ENCODE results near the gene TSPAN31. TPM values are rescaled to one million over a fixed set of nuclear protein-coding genes. Genes with fewer than 3 reads are reported as not detected.
"Not testable (repeated sequence)": the region's sequence is repeated elsewhere in the genome, so short reads cannot be mapped to it uniquely, and the experiment has no call there.

Gene TSPAN31
- total and polyA plus RNA-seq, 10 donors: 16.9 to 93.1 (median 29.0) TPM

DNA sequence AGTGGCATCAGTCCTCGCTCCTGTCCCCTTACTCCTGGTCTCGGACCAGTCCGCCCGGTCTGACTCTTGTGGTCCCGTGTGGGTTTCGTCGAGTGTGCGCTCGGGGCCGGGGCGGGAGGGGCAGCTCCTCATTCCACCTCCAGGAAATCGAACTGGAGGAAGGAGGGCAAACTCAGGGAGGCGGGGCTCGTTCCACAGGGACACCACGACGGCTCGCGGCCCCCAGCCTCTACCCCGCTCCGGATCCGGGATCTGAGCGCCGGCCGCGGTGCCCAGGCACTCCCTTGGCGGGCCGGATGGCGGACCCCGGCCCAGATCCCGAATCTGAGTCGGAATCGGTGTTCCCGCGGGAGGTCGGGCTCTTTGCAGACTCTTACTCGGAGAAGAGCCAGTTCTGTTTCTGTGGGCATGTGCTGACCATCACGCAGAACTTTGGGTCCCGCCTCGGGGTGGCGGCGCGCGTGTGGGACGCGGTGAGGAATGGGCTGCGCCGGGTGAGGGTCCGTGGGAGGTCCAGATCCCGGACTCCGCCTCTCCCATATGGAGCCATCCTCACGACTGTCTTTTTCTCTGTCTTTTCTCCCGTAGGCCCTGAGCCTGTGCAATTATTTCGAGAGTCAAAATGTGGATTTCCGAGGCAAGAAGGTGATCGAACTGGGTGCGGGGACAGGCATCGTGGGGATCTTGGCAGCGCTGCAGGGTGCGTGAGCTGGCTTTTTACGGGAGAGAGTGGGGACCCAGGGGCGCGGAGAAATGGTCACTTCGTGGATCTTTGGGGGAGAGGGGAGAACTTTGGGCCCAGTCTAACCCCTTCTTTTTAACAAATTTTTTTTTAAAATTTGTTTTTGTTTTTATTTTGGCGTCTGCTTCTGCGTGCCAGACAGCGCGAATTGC, 27.8 kb downstream of the TSPAN31 start, which contains the start of gene EEF1AKMT3:
TSS of gene EEF1AKMT3 (plus strand) at position 186 of the 894 bp plus-strand sequence. CDS start at position 297, 111 bp downstream.
- intact Hi-C loops (cut with DNase I; ENCODE audit: low total_unique reads): no loop called here
- Histone ChIP-seq H3K27ac (peak within 1 kb of the TSS; percentile 70 to 93 (median 90)), H3K4me3 (peak within 1 kb of the TSS; percentile 66 to 94 (median 82)), H3K9me3 (no peaks in the 10 kb centered on the region), H3K27me3 (replicated peaks in 1 of 7) (no peaks in the 10 kb centered on the region), H3K4me1 (peaks cover 6 to 35% (median 23%) of the 10 kb centered on the region in 6 donors), H3K36me3 (peaks cover 0 to 28% (median 1%) of the 10 kb centered on the region in 6 donors)
- TF ChIP-seq POLR2A (IDR thresholded peaks at IDR 0.05) (no peak), POLR2AphosphoS5 (IDR thresholded peaks at IDR 0.05) (no peak)
- TF ChIP-seq, protein P1, sequence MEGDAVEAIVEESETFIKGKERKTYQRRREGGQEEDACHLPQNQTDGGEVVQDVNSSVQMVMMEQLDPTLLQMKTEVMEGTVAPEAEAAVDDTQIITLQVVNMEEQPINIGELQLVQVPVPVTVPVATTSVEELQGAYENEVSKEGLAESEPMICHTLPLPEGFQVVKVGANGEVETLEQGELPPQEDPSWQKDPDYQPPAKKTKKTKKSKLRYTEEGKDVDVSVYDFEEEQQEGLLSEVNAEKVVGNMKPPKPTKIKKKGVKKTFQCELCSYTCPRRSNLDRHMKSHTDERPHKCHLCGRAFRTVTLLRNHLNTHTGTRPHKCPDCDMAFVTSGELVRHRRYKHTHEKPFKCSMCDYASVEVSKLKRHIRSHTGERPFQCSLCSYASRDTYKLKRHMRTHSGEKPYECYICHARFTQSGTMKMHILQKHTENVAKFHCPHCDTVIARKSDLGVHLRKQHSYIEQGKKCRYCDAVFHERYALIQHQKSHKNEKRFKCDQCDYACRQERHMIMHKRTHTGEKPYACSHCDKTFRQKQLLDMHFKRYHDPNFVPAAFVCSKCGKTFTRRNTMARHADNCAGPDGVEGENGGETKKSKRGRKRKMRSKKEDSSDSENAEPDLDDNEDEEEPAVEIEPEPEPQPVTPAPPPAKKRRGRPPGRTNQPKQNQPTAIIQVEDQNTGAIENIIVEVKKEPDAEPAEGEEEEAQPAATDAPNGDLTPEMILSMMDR (IDR thresholded peaks at IDR 0.05 in 8 of 11, conservative IDR thresholded peaks at IDR 0.05 in 3 of 11): peak in 1 of 11 experiments; percentile 10
- WGBS, 5 donors: 2 to 6% (median 3%) methylated on average over 32 to 67 of the region's 67 CpGs
- DNase-seq: peak; percentile 90

DNA sequence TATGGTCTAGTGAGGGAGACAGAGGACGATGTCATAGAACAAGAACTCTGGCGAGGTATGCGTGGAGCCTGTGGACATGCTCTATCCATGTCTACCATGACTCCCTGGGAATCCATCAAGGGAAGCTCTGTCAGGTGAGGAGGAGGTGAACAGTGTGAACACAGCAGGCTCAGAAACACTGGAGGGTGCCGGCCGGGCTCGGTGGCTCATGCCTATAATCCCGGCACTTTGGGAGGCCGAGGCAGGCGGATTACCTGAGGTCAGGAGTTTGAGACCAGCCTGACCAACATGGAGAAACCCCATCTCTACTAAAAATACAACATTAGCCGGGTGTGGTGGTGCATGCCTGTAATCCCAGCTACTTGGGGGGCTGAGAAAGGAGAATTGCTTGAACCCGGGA, 29.8 kb downstream of the TSPAN31 start:
- 92 to 98% (median 95%) methylated on average over 7 to 11 of the region's 11 CpGs for WGBS, 5 donors
- peaks cover 0 to 13% (median 0%) of the 10 kb centered on the region in 6 donors for H3K36me3 ChIP-seq
- H3K4me1 ChIP-seq: peaks cover 6 to 39% (median 24%) of the 10 kb centered on the region in 6 donors
- intact Hi-C loops (cut with DNase I; ENCODE audit: low total_unique reads); H3K27me3 ChIP-seq (replicated peaks in 1 of 7); DNase-seq; H3K9me3 ChIP-seq; H3K27ac ChIP-seq; H3K4me3 ChIP-seq: not testable (repeated sequence)

DNA sequence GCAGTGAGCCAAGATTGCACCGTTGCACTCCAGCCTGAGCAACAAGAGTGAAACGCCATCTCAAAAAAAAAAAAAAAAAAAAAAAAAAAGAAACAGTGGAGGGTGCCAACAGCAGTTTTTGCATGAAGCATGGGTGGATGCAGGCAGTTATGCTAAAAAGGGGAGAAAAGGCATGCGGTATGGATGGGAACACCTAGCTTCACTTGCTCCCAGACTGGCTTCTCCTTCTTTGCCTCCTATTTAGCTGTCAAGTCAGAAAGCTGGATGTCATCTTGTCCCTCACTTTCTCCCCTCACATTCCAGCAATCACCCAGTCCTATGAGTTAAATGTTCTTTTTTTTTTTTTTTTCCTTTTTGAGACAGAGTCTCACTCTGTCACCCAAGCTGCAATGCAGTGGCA, 30.2 kb downstream of the TSPAN31 start:
- Histone ChIP-seq H3K4me1 (peaks cover 6 to 43% (median 26%) of the 10 kb centered on the region in 6 donors), H3K4me3 (no peak overlapping the region), H3K36me3 (peaks cover 0 to 9% (median 0%) of the 10 kb centered on the region in 6 donors), H3K27me3 (replicated peaks in 1 of 7) (no peaks in the 10 kb centered on the region), H3K9me3 (no peaks in the 10 kb centered on the region), H3K27ac (no peak overlapping the region)
- intact Hi-C loops (cut with DNase I; ENCODE audit: low total_unique reads): no loop called here
- WGBS, 5 donors: 87 to 93% (median 89%) methylated on average over 3 of the region's 3 CpGs
- DNase-seq: no peak
- TF ChIP-seq POLR2A (IDR thresholded peaks at IDR 0.05): no peak
- TF ChIP-seq POLR2AphosphoS5 (IDR thresholded peaks at IDR 0.05): no peak

DNA sequence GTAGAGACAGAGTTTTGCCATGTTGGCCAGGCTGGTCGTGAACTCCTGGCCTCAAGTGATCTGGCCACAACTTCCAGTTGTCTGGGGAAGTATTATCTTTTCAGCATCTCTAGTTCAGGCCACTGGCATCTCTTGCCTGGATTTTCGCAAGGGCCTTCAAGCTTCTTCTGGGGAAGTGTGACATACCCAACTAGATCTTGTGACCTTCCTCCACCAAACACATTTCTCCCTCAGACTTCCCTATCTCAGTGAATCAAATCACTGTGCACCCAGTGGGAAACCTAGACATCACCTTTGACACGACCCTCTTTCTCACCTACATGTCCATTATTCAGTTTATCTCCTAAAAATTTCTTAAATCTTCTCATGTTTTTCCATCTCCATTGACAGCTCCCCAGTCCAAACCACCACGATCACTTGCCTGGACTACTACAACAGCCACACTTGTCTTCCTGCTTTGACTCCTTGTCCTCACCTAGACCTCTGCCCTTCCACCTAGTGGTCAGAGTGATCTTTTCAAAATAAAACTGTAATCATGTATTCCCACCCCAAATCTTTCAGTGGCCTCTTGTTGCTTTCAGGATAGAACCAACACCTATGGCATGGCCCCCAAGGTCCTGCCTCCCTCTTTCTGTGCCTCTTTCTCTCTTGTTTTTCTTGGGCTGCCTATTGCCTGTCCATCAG, 30.9 kb downstream of the TSPAN31 start:
- Histone ChIP-seq H3K27me3 (replicated peaks in 1 of 7) (no peaks in the 10 kb centered on the region), H3K4me3 (no peak overlapping the region), H3K4me1 (peaks cover 6 to 47% (median 30%) of the 10 kb centered on the region in 6 donors), H3K36me3 (peaks cover 0 to 2% (median 0%) of the 10 kb centered on the region in 6 donors), H3K27ac (no peak overlapping the region), H3K9me3 (no peaks in the 10 kb centered on the region)
- DNase-seq: no peak
- TF ChIP-seq, protein P1 (IDR thresholded peaks at IDR 0.05 in 8 of 11, conservative IDR thresholded peaks at IDR 0.05 in 3 of 11): no peak
- TF ChIP-seq POLR2AphosphoS5 (IDR thresholded peaks at IDR 0.05): no peak
- TF ChIP-seq POLR2A (IDR thresholded peaks at IDR 0.05): no peak
- intact Hi-C loops (cut with DNase I; ENCODE audit: low total_unique reads): no loop called here
- WGBS, 5 donors: 67 to 85% (median 75%) methylated on average over 4 of the region's 4 CpGs

DNA sequence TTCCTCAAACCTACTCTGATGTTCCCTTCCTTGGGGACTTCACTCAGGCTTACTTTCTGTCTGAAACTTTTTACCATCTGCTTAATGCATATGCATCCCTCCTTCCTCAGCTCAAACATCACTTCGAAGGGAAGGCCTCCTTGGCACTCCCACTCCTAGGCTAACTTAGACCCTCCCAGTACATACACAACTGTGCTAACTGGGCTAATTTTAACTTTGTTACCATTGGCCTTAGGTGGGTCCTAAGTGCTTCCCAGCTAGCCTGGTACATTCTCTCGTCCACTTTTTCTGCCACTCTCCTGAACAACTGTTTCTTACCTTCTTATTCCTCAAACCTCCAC, 31.4 kb downstream of the TSPAN31 start:
- Histone ChIP-seq H3K4me1 (peaks cover 3 to 47% (median 30%) of the 10 kb centered on the region in 6 donors), H3K4me3 (no peak overlapping the region), H3K9me3 (no peaks in the 10 kb centered on the region), H3K27me3 (replicated peaks in 1 of 7) (no peaks in the 10 kb centered on the region), H3K36me3 (no peaks in the 10 kb centered on the region), H3K27ac (no peak overlapping the region)
- no peak for DNase-seq
- 80 to 93% (median 91%) methylated on average over 2 of the region's 2 CpGs for WGBS, 5 donors
- intact Hi-C loops (cut with DNase I; ENCODE audit: low total_unique reads): no loop called here
- no peak for TF ChIP-seq POLR2A (IDR thresholded peaks at IDR 0.05)
- TF ChIP-seq, protein P1 (IDR thresholded peaks at IDR 0.05 in 8 of 11, conservative IDR thresholded peaks at IDR 0.05 in 3 of 11): no peak
- TF ChIP-seq POLR2AphosphoS5 (IDR thresholded peaks at IDR 0.05): no peak

All from spleen (tissue), 11 donors.